Coronary artery (tissue), 2 donors: ENCODE data around the gene RAB32.

Experiments
- DNase-seq: peaks from one replicate; pipeline ENCODE4 v3.0.0-alpha.2; 2017; ENCODE audit warnings: low spot score
- H3K27ac ChIP-seq, 2 donors: fragments of 200-600 bp; sonication (generic); one replicate each; pipeline ENCODE4 v1.5.1; 2016 to 2019
- H3K4me3 ChIP-seq: fragments of 200-600 bp; sonication (generic); 2 replicates; pipeline ENCODE4 v1.5.1; 2016; ENCODE audit warnings: mild to moderate bottlenecking, moderate library complexity
- TF ChIP-seq, protein P1 (sequence below): fragments of 200-600 bp; sonication (generic); IDR thresholded peaks from one replicate; pipeline ENCODE4 v1.5.1; 2019; ENCODE audit warnings: antibody characterized with exemption

The RAB32 gene

DNA sequence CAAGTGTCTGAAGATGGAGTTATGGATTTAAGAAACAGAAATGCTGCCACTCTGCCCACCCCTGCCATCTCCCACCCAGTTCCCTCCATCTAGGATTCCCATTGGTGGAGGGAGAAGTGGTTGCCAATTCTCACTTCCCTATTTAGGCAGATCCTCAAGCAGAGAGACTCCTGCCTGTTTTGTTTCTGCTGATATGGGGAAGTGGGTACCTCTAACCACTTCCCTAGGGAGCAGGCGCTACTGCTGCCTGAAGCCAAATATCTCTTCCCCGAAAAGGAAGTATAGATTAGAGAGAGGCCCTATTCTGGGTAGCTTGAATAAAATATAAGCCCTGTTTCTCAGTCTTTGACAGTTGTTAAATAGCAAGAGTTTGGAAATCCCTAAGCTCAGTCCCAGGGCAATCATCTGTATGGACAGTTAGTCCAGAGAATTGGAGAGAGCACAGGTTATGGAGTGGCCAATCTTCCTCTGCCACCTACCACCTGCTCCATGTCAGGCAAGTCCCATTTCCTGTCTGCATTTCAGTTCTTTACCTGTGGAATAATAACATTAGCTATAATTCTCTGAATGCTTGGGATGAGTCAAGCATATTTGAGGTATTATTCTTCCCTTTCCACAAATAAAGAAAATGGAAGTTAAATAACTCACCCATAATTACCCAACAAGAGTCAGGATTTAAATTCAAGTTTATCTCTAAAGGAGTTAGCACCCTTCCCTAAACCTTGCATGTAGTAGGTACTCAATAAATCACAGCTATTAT lies 52.5 kb downstream of the RAB32 start:
- TF ChIP-seq, protein P1, sequence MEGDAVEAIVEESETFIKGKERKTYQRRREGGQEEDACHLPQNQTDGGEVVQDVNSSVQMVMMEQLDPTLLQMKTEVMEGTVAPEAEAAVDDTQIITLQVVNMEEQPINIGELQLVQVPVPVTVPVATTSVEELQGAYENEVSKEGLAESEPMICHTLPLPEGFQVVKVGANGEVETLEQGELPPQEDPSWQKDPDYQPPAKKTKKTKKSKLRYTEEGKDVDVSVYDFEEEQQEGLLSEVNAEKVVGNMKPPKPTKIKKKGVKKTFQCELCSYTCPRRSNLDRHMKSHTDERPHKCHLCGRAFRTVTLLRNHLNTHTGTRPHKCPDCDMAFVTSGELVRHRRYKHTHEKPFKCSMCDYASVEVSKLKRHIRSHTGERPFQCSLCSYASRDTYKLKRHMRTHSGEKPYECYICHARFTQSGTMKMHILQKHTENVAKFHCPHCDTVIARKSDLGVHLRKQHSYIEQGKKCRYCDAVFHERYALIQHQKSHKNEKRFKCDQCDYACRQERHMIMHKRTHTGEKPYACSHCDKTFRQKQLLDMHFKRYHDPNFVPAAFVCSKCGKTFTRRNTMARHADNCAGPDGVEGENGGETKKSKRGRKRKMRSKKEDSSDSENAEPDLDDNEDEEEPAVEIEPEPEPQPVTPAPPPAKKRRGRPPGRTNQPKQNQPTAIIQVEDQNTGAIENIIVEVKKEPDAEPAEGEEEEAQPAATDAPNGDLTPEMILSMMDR: no peak
- DNase-seq: no peak
- Histone ChIP-seq H3K27ac (no peak overlapping the region), H3K4me3 (no peak overlapping the region)

GRCh38 chr6:146598772-146599405 lies 55.3 kb downstream of the RAB32 start, which contains the start of gene ADGB:
TSS of gene ADGB (plus strand) at chr6:146598972. CDS start at chr6:146599041, 69 bp downstream.
- TF ChIP-seq, protein P1: no peak
- H3K4me3 ChIP-seq: peak within 1 kb of the TSS; percentile 65
- H3K27ac ChIP-seq: no peak within 1 kb of the TSS
- no peak for DNase-seq

DNA sequence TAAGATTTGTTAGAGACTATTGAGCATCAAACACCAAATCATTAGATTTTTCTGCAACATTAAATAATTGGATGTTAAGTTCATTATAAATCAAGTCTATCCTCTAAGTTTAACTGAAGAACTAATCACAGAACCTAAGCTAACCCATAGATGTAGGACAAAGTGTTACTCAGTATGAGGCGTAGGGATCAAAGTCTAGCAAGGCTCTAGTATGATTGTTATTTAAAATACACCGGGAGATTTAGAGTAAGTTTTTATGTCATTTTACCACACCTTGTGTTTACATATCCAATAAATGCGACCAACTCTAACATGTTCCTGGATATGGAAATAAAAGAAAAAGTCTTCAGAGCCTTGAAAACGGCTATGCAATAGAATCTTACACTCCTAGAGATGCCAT lies 57.7 kb downstream of the RAB32 start:
- Histone ChIP-seq H3K27ac (no peak overlapping the region), H3K4me3 (no peak overlapping the region)
- DNase-seq: no peak
- TF ChIP-seq, protein P1: no peak

DNA sequence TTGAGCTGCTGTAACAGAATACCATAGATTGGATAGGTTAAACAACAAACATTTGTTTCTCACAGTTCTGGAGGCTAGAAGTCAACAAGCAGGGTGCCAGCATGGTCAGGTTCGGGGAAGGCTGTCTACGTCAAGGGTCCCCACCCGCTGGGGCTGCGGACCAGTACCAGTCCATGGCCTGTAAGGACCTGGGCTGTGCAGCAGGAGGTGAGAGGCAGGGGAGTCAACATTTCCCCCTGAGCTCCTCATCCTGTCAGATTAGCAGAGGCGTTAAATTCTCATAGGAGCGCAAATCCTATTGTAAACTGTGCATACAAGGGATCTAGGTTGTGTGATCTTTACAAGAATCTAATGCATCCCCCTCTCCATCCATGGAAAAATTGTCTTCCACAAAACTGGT lies 58.9 kb downstream of the RAB32 start:
- Histone ChIP-seq H3K4me3 (no peak overlapping the region), H3K27ac (no peak overlapping the region)
- no peak for DNase-seq
- TF ChIP-seq, protein P1: no peak
